Suprapubic skin (tissue), 4 donors: ENCODE measurements around the gene CLEC2L. TPM values are rescaled to one million over a fixed set of nuclear protein-coding genes. Genes with fewer than 3 reads are reported as not detected.

Source experiments
- DNase-seq, 2 donors: peaks; one replicate each; pipeline ENCODE4 v3.0.0-alpha.2; 2019; ENCODE audit warnings: low spot score in 2 of 2
- H3K27ac ChIP-seq: fragments of 200-600 bp; sonication (generic); one replicate; pipeline ENCODE4 v1.5.1; 2019
- H3K27me3 ChIP-seq: fragments of 200-600 bp; sonication (generic); one replicate; pipeline ENCODE4 v1.5.1; 2019
- H3K36me3 ChIP-seq: fragments of 200-600 bp; sonication (generic); one replicate; pipeline ENCODE4 v1.5.1; 2019
- H3K4me1 ChIP-seq: fragments of 200-600 bp; sonication (generic); one replicate; pipeline ENCODE4 v1.5.1; 2019
- H3K4me3 ChIP-seq: fragments of 200-600 bp; sonication (generic); one replicate; pipeline ENCODE4 v1.5.1; 2019; ENCODE audit warnings: mild to moderate bottlenecking
- H3K9me3 ChIP-seq: fragments of 200-600 bp; sonication (generic); one replicate; pipeline ENCODE4 v1.5.1; 2019
- EP300 ChIP-seq: sonication (generic); formaldehyde crosslinking; IDR thresholded peaks from one replicate; pipeline ENCODE4 v1.6.1; 2017; ENCODE audit warnings: antibody characterized with exemption
- POLR2A ChIP-seq, 2 donors: fragments of 450-650 bp; IDR thresholded peaks; one replicate each; pipeline ENCODE4 v1.6.1; 2017; ENCODE audit warnings: antibody characterized with exemption in 2 of 2, mild to moderate bottlenecking in 2 of 2, moderate library complexity in 2 of 2
- POLR2AphosphoS5 ChIP-seq, 3 donors: sonication (generic); formaldehyde crosslinking; IDR thresholded peaks; one replicate each; pipeline ENCODE4 v1.6.1; 2017; ENCODE audit warnings: antibody characterized with exemption in 3 of 3
- WGBS: methylation state at CpG from one replicate; pipeline ENCODE4 v1.1.5; 2018; 5-methylcytosine and 5-hydroxymethylcytosine counted together
- total RNA-seq, 4 donors: library from RNA; depleted of rRNA; stranded (reverse); fragments of >200 nt; gene quantifications; one replicate each; pipeline ENCODE4 v1.1.0, GENCODE V29; 2016
- TF ChIP-seq, protein P1 (sequence below), 2 donors: fragments of 200-600 bp in 1 of 2; fragments of 450-650 bp in 1 of 2; sonication (generic) in 1 of 2; IDR thresholded peaks; one replicate each; pipeline ENCODE4 v1.5.1; 2016 to 2019; ENCODE audit warnings: antibody characterized with exemption in 2 of 2, mild to moderate bottlenecking in 1 of 2, moderate library complexity in 1 of 2

CLEC2L gene
- total RNA-seq, 4 donors from 2014 or later: 0.34 TPM; not detected in 3

GRCh38 chr7:139572704-139573385 lies 49.4 kb downstream of the CLEC2L start:
- Histone ChIP-seq H3K9me3 (no peaks in the 10 kb centered on the region), H3K27ac (no peak overlapping the region), H3K4me3 (no peak overlapping the region), H3K4me1 (no peaks in the 10 kb centered on the region), H3K36me3 (peaks cover 47% of the 10 kb centered on the region), H3K27me3 (no peaks in the 10 kb centered on the region)
- no peak for DNase-seq
- WGBS: 93% methylated on average over 35 of the region's 38 CpGs
- TF ChIP-seq EP300 (no peak), POLR2A (IDR thresholded peaks at IDR 0.05) (no peak), POLR2AphosphoS5 (IDR thresholded peaks at IDR 0.05) (no peak)
- TF ChIP-seq, protein P1, sequence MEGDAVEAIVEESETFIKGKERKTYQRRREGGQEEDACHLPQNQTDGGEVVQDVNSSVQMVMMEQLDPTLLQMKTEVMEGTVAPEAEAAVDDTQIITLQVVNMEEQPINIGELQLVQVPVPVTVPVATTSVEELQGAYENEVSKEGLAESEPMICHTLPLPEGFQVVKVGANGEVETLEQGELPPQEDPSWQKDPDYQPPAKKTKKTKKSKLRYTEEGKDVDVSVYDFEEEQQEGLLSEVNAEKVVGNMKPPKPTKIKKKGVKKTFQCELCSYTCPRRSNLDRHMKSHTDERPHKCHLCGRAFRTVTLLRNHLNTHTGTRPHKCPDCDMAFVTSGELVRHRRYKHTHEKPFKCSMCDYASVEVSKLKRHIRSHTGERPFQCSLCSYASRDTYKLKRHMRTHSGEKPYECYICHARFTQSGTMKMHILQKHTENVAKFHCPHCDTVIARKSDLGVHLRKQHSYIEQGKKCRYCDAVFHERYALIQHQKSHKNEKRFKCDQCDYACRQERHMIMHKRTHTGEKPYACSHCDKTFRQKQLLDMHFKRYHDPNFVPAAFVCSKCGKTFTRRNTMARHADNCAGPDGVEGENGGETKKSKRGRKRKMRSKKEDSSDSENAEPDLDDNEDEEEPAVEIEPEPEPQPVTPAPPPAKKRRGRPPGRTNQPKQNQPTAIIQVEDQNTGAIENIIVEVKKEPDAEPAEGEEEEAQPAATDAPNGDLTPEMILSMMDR (IDR thresholded peaks at IDR 0.05): no peak

GRCh38 chr7:139573871-139574270 lies 50.4 kb downstream of the CLEC2L start:
- TF ChIP-seq POLR2A (IDR thresholded peaks at IDR 0.05): no peak
- TF ChIP-seq, protein P1 (IDR thresholded peaks at IDR 0.05): no peak
- TF ChIP-seq POLR2AphosphoS5 (IDR thresholded peaks at IDR 0.05): no peak
- TF ChIP-seq EP300: no peak
- DNase-seq: no peak
- Histone ChIP-seq H3K9me3 (no peaks in the 10 kb centered on the region), H3K27ac (no peak overlapping the region), H3K27me3 (no peaks in the 10 kb centered on the region), H3K36me3 (peaks cover 45% of the 10 kb centered on the region), H3K4me1 (no peaks in the 10 kb centered on the region), H3K4me3 (no peak overlapping the region)
- WGBS: 95% methylated on average over 9 of the region's 9 CpGs

DNA sequence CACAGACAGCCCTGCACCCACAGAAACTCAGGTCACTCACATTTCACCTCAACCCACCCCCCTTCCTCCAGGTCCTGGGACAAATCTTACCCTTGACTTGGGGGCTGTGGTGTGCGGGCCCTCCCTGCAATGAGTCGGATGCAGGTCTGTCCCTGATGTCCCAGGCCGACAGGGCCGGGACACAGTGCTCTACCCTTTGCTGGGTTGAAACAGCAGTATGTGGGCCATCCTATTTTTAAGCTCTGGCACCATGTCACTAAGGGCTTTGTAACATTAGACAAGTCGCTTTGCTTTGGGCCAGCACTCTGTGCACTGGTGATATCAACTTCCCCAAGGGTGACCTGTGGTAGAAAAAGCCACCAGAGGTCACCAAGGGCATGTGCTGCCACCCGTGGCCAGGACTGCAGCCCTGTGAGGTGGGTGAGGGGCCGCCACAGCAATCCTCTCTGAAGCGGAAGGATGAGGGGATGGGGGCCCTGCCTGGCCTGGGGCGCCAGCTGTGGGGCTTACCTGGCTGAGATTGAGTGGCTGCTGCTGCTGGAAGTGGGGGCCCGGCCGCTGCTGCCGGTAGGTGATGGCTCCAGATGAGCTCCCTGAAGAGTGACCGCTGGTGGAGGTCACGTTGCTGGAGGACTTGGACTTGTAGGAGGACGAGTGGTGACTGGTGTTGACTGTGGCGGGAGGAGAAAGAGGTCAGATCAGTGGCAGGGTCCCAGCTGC lies 51.3 kb downstream of the CLEC2L start:
- H3K4me1 ChIP-seq: no peaks in the 10 kb centered on the region
- TF ChIP-seq, protein P1 (IDR thresholded peaks at IDR 0.05): no peak
- TF ChIP-seq POLR2A (IDR thresholded peaks at IDR 0.05): no peak
- 90% methylated on average over 16 of the region's 16 CpGs for WGBS
- no peak for DNase-seq
- no peaks in the 10 kb centered on the region for H3K27me3 ChIP-seq
- no peak overlapping the region for H3K27ac ChIP-seq
- peaks cover 42% of the 10 kb centered on the region for H3K36me3 ChIP-seq
- no peak overlapping the region for H3K4me3 ChIP-seq
- H3K9me3 ChIP-seq: no peaks in the 10 kb centered on the region

DNA sequence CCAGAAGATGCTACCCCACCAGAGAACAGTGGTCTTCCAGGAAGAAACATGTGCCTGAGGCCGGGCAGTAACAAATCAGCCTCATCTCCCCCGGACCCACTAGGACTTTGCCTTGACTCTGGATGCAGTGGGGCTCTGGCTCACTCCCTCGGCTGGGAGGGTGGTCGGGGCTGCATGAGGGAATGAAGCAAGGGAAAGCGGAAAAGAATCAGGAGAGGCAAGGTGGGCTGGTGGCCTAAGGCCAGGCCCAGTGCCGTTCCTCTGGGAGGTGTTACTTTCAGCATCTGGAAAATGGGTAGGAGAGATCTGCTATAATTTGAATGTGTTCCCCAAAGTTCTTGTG lies 51.8 kb downstream of the CLEC2L start:
- WGBS: 88% methylated on average over 6 of the region's 6 CpGs
- TF ChIP-seq POLR2AphosphoS5 (IDR thresholded peaks at IDR 0.05) (no peak), POLR2A (IDR thresholded peaks at IDR 0.05) (no peak), EP300 (no peak)
- TF ChIP-seq, protein P1 (IDR thresholded peaks at IDR 0.05): no peak
- no peak for DNase-seq
- H3K4me3 ChIP-seq: no peak overlapping the region
- no peaks in the 10 kb centered on the region for H3K27me3 ChIP-seq
- H3K4me1 ChIP-seq: no peaks in the 10 kb centered on the region
- H3K27ac ChIP-seq: no peak overlapping the region
- H3K9me3 ChIP-seq: no peaks in the 10 kb centered on the region
- H3K36me3 ChIP-seq: peaks cover 48% of the 10 kb centered on the region

DNA sequence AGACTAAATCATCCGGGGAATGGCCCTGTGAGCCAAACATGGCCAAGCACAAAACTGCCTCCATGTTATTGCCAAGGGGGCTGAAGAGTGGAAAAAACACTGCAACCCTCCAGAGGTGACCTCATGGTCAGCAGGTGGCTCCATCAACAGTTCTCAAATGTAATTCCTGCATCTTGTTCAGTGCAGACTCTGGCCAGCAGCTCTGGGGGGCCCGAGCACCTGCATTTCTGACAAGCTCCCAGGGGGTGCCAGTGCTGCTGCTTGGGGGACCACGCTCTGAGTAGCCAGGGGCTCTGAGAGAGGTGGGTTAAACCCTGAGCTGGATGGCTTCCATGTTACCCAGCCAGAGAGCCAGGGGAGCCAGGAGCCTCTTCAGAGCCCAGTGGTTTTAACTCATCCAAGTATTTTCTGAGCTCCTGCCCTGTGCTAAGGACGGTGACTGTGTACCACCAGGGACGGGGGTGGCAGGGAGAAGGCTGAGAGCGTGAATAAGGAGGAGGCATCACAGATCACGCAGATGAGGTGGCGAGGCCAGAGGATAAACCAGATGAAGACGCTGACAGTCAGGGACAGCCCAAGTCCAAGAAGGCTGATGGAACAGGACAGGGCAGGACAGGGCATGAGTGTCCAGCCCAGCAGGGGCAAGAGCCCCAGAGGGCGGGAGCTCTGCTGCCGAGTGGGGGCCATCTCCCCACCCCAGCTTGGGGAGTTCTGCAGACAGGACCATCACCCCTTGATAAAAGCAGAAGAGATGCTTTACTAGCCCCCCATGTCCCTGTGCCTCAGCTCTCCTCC lies 52.9 kb downstream of the CLEC2L start:
- TF ChIP-seq POLR2A (IDR thresholded peaks at IDR 0.05) (no peak), POLR2AphosphoS5 (IDR thresholded peaks at IDR 0.05) (no peak)
- DNase-seq: no peak
- H3K4me1 ChIP-seq: no peaks in the 10 kb centered on the region
- H3K36me3 ChIP-seq: peaks cover 57% of the 10 kb centered on the region
- no peaks in the 10 kb centered on the region for H3K27me3 ChIP-seq
- WGBS: 94% methylated on average over 10 of the region's 11 CpGs
- no peaks in the 10 kb centered on the region for H3K9me3 ChIP-seq
- H3K4me3 ChIP-seq: no peak overlapping the region
- H3K27ac ChIP-seq: no peak overlapping the region
